Measurements from ENCODE around the gene FGGY. TPM values are rescaled to one million over a fixed set of nuclear protein-coding genes. Genes with fewer than 3 reads are reported as not detected.
"Not testable (repeated sequence)": the region's sequence is repeated elsewhere in the genome, so short reads cannot be mapped to it uniquely, and the experiment has no call there.

Gene FGGY
- total RNA-seq, 2 donors from 2014 or later = 12.4 to 17.9 TPM

- Mint-ChIP-seq H3K36me3 (ENCODE audit: insufficient read depth in 2 of 2) (peaks cover 5 to 14% of the 10 kb centered on the region in 2 donors), H3K4me3 (no peak overlapping the region), H3K27ac (no peak overlapping the region), H3K27me3 (ENCODE audit: low read depth) (no peaks in the 10 kb centered on the region), H3K9me3 (peaks cover 7% of the 10 kb centered on the region in 2 donors), H3K4me1 (ENCODE audit: low read depth) (peaks cover 23% of the 10 kb centered on the region)
- DNase-seq (no peak), ATAC-seq (replicated peaks in 1 of 2) (no peak)
Observed at GRCh38 chr1:59733443-59734141, 436.7 kb downstream of the FGGY start.

GRCh38 chr1:59735927-59736326 is 439.0 kb downstream of the FGGY start:
- Mint-ChIP-seq H3K36me3 (ENCODE audit: insufficient read depth in 2 of 2) (peaks cover 5 to 15% of the 10 kb centered on the region in 2 donors), H3K4me1 (ENCODE audit: low read depth) (peaks cover 14% of the 10 kb centered on the region)
- H3K4me3 Mint-ChIP-seq; ATAC-seq (replicated peaks in 1 of 2); H3K27ac Mint-ChIP-seq; H3K27me3 Mint-ChIP-seq (ENCODE audit: low read depth); H3K9me3 Mint-ChIP-seq; DNase-seq: not testable (repeated sequence)

- no peak for ATAC-seq (replicated peaks in 1 of 2)
- peaks cover 6% of the 10 kb centered on the region for H3K4me1 Mint-ChIP-seq (ENCODE audit: low read depth)
Observed at GRCh38 chr1:59736744-59737143, 439.9 kb downstream of the FGGY start.

GRCh38 chr1:59737638-59738037 is 440.7 kb downstream of the FGGY start:
- Mint-ChIP-seq H3K4me3 (no peak overlapping the region), H3K27ac (no peak overlapping the region), H3K4me1 (ENCODE audit: low read depth) (no peaks in the 10 kb centered on the region), H3K9me3 (peaks cover 7% of the 10 kb centered on the region in 2 donors), H3K27me3 (ENCODE audit: low read depth) (no peaks in the 10 kb centered on the region), H3K36me3 (ENCODE audit: insufficient read depth in 2 of 2) (peaks cover 5 to 15% of the 10 kb centered on the region in 2 donors)
- DNase-seq (no peak), ATAC-seq (replicated peaks in 1 of 2) (no peak)

More at GRCh38 chr1:59736744-59737143, 439.9 kb downstream of the FGGY start:
- no peak overlapping the region for H3K4me3 Mint-ChIP-seq
- peaks cover 5 to 15% of the 10 kb centered on the region in 2 donors for H3K36me3 Mint-ChIP-seq (ENCODE audit: insufficient read depth in 2 of 2)
- peaks cover 7% of the 10 kb centered on the region in 2 donors for H3K9me3 Mint-ChIP-seq
- H3K27me3 Mint-ChIP-seq (ENCODE audit: low read depth) = no peaks in the 10 kb centered on the region
- no peak for DNase-seq
- H3K27ac Mint-ChIP-seq = no peak overlapping the region

GRCh38 chr1:59738152-59738551 is 441.3 kb downstream of the FGGY start:
- peaks cover 5 to 15% of the 10 kb centered on the region in 2 donors for H3K36me3 Mint-ChIP-seq (ENCODE audit: insufficient read depth in 2 of 2)
- no peak for DNase-seq
- no peak for ATAC-seq (replicated peaks in 1 of 2)

GRCh38 chr1:59738591-59739015 is 441.7 kb downstream of the FGGY start:
- H3K36me3 Mint-ChIP-seq (ENCODE audit: insufficient read depth in 2 of 2) = peaks cover 5 to 15% of the 10 kb centered on the region in 2 donors
- H3K4me1 Mint-ChIP-seq (ENCODE audit: low read depth) = no peaks in the 10 kb centered on the region

More at GRCh38 chr1:59738152-59738551, 441.3 kb downstream of the FGGY start:
- H3K4me1 Mint-ChIP-seq (ENCODE audit: low read depth) = no peaks in the 10 kb centered on the region
- peaks cover 7% of the 10 kb centered on the region in 2 donors for H3K9me3 Mint-ChIP-seq
- H3K27ac Mint-ChIP-seq = no peak overlapping the region
- no peak overlapping the region for H3K4me3 Mint-ChIP-seq
- no peaks in the 10 kb centered on the region for H3K27me3 Mint-ChIP-seq (ENCODE audit: low read depth)

GRCh38 chr1:59739111-59739510 is 442.2 kb downstream of the FGGY start:
- DNase-seq = no peak
- no peak for ATAC-seq (replicated peaks in 1 of 2)
- H3K27me3 Mint-ChIP-seq (ENCODE audit: low read depth) = no peaks in the 10 kb centered on the region
- no peak overlapping the region for H3K27ac Mint-ChIP-seq
- H3K36me3 Mint-ChIP-seq (ENCODE audit: insufficient read depth in 2 of 2) = peaks cover 5 to 15% of the 10 kb centered on the region in 2 donors
- peaks cover 7% of the 10 kb centered on the region in 2 donors for H3K9me3 Mint-ChIP-seq
- no peak overlapping the region for H3K4me3 Mint-ChIP-seq
- no peaks in the 10 kb centered on the region for H3K4me1 Mint-ChIP-seq (ENCODE audit: low read depth)

More at GRCh38 chr1:59738591-59739015, 441.7 kb downstream of the FGGY start:
- DNase-seq (no peak), ATAC-seq (replicated peaks in 1 of 2) (no peak)
- Mint-ChIP-seq H3K27me3 (ENCODE audit: low read depth) (no peaks in the 10 kb centered on the region), H3K9me3 (peaks cover 7% of the 10 kb centered on the region in 2 donors), H3K4me3 (no peak overlapping the region), H3K27ac (no peak overlapping the region)

GRCh38 chr1:59742526-59742925 is 445.6 kb downstream of the FGGY start:
- DNase-seq = no peak

GRCh38 chr1:59743324-59744091 is 446.6 kb downstream of the FGGY start:
- Mint-ChIP-seq H3K9me3 (no peaks in the 10 kb centered on the region), H3K4me3 (no peak overlapping the region), H3K27ac (no peak overlapping the region), H3K27me3 (ENCODE audit: low read depth) (no peaks in the 10 kb centered on the region), H3K36me3 (ENCODE audit: insufficient read depth in 2 of 2) (peaks cover 0 to 2% of the 10 kb centered on the region in 2 donors), H3K4me1 (ENCODE audit: low read depth) (no peaks in the 10 kb centered on the region)
- no peak for ATAC-seq (replicated peaks in 1 of 2)
- DNase-seq = no peak

More at GRCh38 chr1:59742526-59742925, 445.6 kb downstream of the FGGY start:
- no peak for ATAC-seq (replicated peaks in 1 of 2)
- Mint-ChIP-seq H3K4me1 (ENCODE audit: low read depth) (no peaks in the 10 kb centered on the region), H3K9me3 (no peaks in the 10 kb centered on the region), H3K27ac (no peak overlapping the region), H3K36me3 (ENCODE audit: insufficient read depth in 2 of 2) (peaks cover 0 to 2% of the 10 kb centered on the region in 2 donors), H3K27me3 (ENCODE audit: low read depth) (no peaks in the 10 kb centered on the region), H3K4me3 (no peak overlapping the region)

- no peak overlapping the region for H3K4me3 Mint-ChIP-seq
- H3K9me3 Mint-ChIP-seq = no peaks in the 10 kb centered on the region
- H3K27ac Mint-ChIP-seq = no peak overlapping the region
- no peaks in the 10 kb centered on the region for H3K36me3 Mint-ChIP-seq (ENCODE audit: insufficient read depth in 2 of 2)
- no peaks in the 10 kb centered on the region for H3K27me3 Mint-ChIP-seq (ENCODE audit: low read depth)
- peaks cover 6% of the 10 kb centered on the region for H3K4me1 Mint-ChIP-seq (ENCODE audit: low read depth)
- ATAC-seq (replicated peaks in 1 of 2) (no peak), DNase-seq (no peak)
Observed at GRCh38 chr1:59747420-59748024, 450.6 kb downstream of the FGGY start.

GRCh38 chr1:59748123-59748522 is 451.2 kb downstream of the FGGY start:
- Mint-ChIP-seq H3K4me3 (no peak overlapping the region), H3K4me1 (ENCODE audit: low read depth) (peaks cover 6% of the 10 kb centered on the region), H3K27me3 (ENCODE audit: low read depth) (no peaks in the 10 kb centered on the region), H3K9me3 (no peaks in the 10 kb centered on the region), H3K27ac (no peak overlapping the region), H3K36me3 (ENCODE audit: insufficient read depth in 2 of 2) (no peaks in the 10 kb centered on the region)
- ATAC-seq (replicated peaks in 1 of 2) (no peak), DNase-seq (no peak)

GRCh38 chr1:59750328-59751003 is 453.6 kb downstream of the FGGY start:
- Mint-ChIP-seq H3K9me3 (no peaks in the 10 kb centered on the region), H3K4me1 (ENCODE audit: low read depth) (peaks cover 6% of the 10 kb centered on the region), H3K4me3 (no peak overlapping the region), H3K36me3 (ENCODE audit: insufficient read depth in 2 of 2) (no peaks in the 10 kb centered on the region), H3K27ac (no peak overlapping the region), H3K27me3 (ENCODE audit: low read depth) (no peaks in the 10 kb centered on the region)
- DNase-seq (no peak), ATAC-seq (replicated peaks in 1 of 2) (no peak)
